Measurements from ENCODE around the gene FPGS.

DNA sequence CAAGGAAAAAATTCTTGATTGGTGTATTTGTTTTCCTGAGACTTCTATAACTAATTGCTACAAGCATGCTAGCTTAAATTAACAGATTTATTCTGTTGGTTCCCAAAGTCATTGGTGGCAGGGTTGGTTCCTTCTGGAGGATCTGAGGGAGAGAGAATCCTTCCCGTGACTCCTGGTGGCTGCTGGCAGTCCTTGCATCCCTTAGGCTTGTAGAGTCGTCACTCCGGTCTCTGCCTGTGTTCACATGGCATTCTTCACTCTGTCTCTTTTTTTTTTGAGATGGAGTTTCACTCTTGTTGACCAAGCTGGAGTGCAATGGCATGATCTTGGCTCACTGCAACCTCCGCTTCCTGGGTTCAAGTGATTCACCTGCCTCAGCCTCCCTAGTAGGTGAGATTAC lies 11.6 kb upstream of the FPGS start:
- TF ChIP-seq, protein P1, sequence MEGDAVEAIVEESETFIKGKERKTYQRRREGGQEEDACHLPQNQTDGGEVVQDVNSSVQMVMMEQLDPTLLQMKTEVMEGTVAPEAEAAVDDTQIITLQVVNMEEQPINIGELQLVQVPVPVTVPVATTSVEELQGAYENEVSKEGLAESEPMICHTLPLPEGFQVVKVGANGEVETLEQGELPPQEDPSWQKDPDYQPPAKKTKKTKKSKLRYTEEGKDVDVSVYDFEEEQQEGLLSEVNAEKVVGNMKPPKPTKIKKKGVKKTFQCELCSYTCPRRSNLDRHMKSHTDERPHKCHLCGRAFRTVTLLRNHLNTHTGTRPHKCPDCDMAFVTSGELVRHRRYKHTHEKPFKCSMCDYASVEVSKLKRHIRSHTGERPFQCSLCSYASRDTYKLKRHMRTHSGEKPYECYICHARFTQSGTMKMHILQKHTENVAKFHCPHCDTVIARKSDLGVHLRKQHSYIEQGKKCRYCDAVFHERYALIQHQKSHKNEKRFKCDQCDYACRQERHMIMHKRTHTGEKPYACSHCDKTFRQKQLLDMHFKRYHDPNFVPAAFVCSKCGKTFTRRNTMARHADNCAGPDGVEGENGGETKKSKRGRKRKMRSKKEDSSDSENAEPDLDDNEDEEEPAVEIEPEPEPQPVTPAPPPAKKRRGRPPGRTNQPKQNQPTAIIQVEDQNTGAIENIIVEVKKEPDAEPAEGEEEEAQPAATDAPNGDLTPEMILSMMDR (IDR thresholded peaks at IDR 0.05) = no peak
- TF ChIP-seq ELF4 (CRISPR knock-in tag; IDR thresholded peaks at IDR 0.05; ENCODE audit: low read depth) (no peak), TCF7 (CRISPR knock-in tag; IDR thresholded peaks at IDR 0.05; ENCODE audit: low read depth) (no peak), FOXK1 (CRISPR knock-in tag; IDR thresholded peaks at IDR 0.05) (no peak), ATF2 (CRISPR knock-in tag; IDR thresholded peaks at IDR 0.05; ENCODE audit: borderline replicate concordance, low read depth) (no peak), PRRX2 (CRISPR knock-in tag; IDR thresholded peaks at IDR 0.05) (no peak), FOXJ3 (CRISPR knock-in tag; IDR thresholded peaks at IDR 0.05; ENCODE audit: borderline replicate concordance) (no peak)
- TF ChIP-seq, protein P2, sequence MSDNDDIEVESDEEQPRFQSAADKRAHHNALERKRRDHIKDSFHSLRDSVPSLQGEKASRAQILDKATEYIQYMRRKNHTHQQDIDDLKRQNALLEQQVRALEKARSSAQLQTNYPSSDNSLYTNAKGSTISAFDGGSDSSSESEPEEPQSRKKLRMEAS (CRISPR knock-in tag; IDR thresholded peaks at IDR 0.05) = no peak
- TF ChIP-seq, protein P3, sequence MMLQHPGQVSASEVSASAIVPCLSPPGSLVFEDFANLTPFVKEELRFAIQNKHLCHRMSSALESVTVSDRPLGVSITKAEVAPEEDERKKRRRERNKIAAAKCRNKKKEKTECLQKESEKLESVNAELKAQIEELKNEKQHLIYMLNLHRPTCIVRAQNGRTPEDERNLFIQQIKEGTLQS (CRISPR knock-in tag; conservative IDR thresholded peaks at IDR 0.05) = no peak

All from WTC11 (cell line).